ENCODE measurements around the gene CPNE5. TPM values are rescaled to one million over a fixed set of nuclear protein-coding genes. Genes with fewer than 3 reads are reported as not detected.

The CPNE5 gene
- total RNA-seq, 4 donors from 2014 or later: 1.1 to 4.6 (median 2.9) TPM

GRCh38 chr6:36762123-36762522 lies 77.1 kb downstream of the CPNE5 start:
- peaks cover 3 to 7% of the 10 kb centered on the region in 2 donors for H3K4me1 ChIP-seq
- no peak overlapping the region for H3K27ac ChIP-seq
- H3K9me3 ChIP-seq: no peaks in the 10 kb centered on the region
- no peaks in the 10 kb centered on the region for H3K27me3 ChIP-seq
- WGBS, 2 donors: 95% methylated on average over 11 of the region's 11 CpGs
- no peak overlapping the region for H3K4me3 ChIP-seq (replicated peaks in 1 of 3)
- no peak for DNase-seq
- H3K36me3 ChIP-seq: no peaks in the 10 kb centered on the region
- TF ChIP-seq CTCF (IDR thresholded peaks at IDR 0.05) (no peak), POLR2A (IDR thresholded peaks at IDR 0.05) (no peak)
- intact Hi-C loops (cut with DNase I): loop anchor here (10.0 kb wide), 1 partner anchor 453 kb away; no protein-coding TSS in a partner anchor

GRCh38 chr6:36760685-36761435 lies 78.4 kb downstream of the CPNE5 start:
- intact Hi-C loops (cut with DNase I): loop anchor here (10.0 kb wide), 1 partner anchor 454 kb away; no protein-coding TSS in a partner anchor
- Histone ChIP-seq H3K27me3 (no peaks in the 10 kb centered on the region), H3K4me3 (replicated peaks in 1 of 3) (no peak overlapping the region), H3K9me3 (no peaks in the 10 kb centered on the region), H3K27ac (no peak overlapping the region), H3K4me1 (peaks cover 3 to 6% of the 10 kb centered on the region in 2 donors), H3K36me3 (no peaks in the 10 kb centered on the region)
- 85 to 88% methylated on average over 11 of the region's 11 CpGs for WGBS, 2 donors
- DNase-seq: no peak
- TF ChIP-seq POLR2A (IDR thresholded peaks at IDR 0.05): no peak
- TF ChIP-seq CTCF (IDR thresholded peaks at IDR 0.05): no peak

- 13% methylated on average over 7 to 8 of the region's 8 CpGs for WGBS, 2 donors
- peak; percentile 79 to 82 for DNase-seq
- no peaks in the 10 kb centered on the region for H3K9me3 ChIP-seq
- intact Hi-C loops (cut with DNase I): loop anchor here (5.0 to 10.0 kb wide), 3 partner anchors 37 to 334 kb away; no protein-coding TSS in a partner anchor
- no peaks in the 10 kb centered on the region for H3K36me3 ChIP-seq
- peak; percentile 83 to 100 (median 96) for TF ChIP-seq CTCF (IDR thresholded peaks at IDR 0.05)
- no peak for TF ChIP-seq POLR2A (IDR thresholded peaks at IDR 0.05)
- no peaks in the 10 kb centered on the region for H3K27me3 ChIP-seq
- no peak overlapping the region for H3K4me3 ChIP-seq (replicated peaks in 1 of 3)
- peaks cover 0 to 3% of the 10 kb centered on the region in 2 donors for H3K4me1 ChIP-seq
- H3K27ac ChIP-seq: no peak overlapping the region
Observed at GRCh38 chr6:36759148-36759759, 80.0 kb downstream of the CPNE5 start.

- Histone ChIP-seq H3K36me3 (no peaks in the 10 kb centered on the region), H3K4me3 (replicated peaks in 1 of 3) (no peak overlapping the region), H3K4me1 (peaks cover 3 to 6% of the 10 kb centered on the region in 2 donors), H3K9me3 (no peaks in the 10 kb centered on the region), H3K27ac (no peak overlapping the region), H3K27me3 (no peaks in the 10 kb centered on the region)
- no peak for TF ChIP-seq POLR2A (IDR thresholded peaks at IDR 0.05)
- TF ChIP-seq CTCF (IDR thresholded peaks at IDR 0.05): no peak
- intact Hi-C loops (cut with DNase I): loop anchor here (5.0 to 10.0 kb wide), 3 partner anchors 36 to 334 kb away; no protein-coding TSS in a partner anchor
- no peak for DNase-seq
- 69 to 76% methylated on average over 15 of the region's 15 CpGs for WGBS, 2 donors
Observed at GRCh38 chr6:36758516-36759147, 80.6 kb downstream of the CPNE5 start.

Measured in thyroid gland (tissue), 4 donors.